Breast epithelium (tissue), 3 donors: ENCODE data around the gene BNC2.

Experiments used
- CTCF ChIP-seq, 3 donors: fragments of 450-650 bp; IDR thresholded peaks; one replicate each; pipeline ENCODE4 v1.5.1; 2016 to 2017; ENCODE audit warnings: antibody characterized with exemption in 3 of 3, mild to moderate bottlenecking in 3 of 3, moderate library complexity in 3 of 3
- POLR2A ChIP-seq: fragments of 450-650 bp; IDR thresholded peaks from one replicate; pipeline ENCODE4 v1.6.1; 2016; ENCODE audit warnings: antibody characterized with exemption, mild to moderate bottlenecking, moderate library complexity
- POLR2AphosphoS5 ChIP-seq, 3 donors: sonication (generic); formaldehyde crosslinking; IDR thresholded peaks; one replicate each; pipeline ENCODE4 v1.6.1; 2017; ENCODE audit warnings: antibody characterized with exemption in 3 of 3

DNA sequence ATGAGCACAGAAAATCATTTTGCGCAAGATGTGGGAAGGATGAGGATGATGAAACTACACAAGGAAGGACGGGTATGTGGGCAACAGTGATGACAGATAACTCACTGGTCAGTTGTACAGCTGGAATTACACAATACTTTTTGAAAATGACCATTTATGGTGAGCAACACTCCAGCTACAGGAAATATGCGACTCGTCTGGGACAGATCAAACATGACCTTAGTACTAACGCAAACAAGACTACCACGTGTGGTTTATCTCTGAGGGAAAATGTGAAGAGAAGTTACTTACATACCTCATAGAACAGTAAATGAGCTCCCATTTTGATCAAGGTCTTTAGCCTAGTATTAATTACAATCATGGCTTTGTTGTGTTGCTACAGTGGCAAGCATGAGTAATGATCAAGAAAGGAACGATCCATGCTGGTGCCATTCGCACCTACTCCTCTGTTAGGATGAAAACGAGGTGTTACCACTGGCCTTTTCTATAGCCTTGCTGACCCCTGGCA lies 456.9 kb downstream of the BNC2 start:
- TF ChIP-seq CTCF (IDR thresholded peaks at IDR 0.05) (no peak), POLR2A (no peak), POLR2AphosphoS5 (IDR thresholded peaks at IDR 0.05) (peak; percentile 47 to 64 (median 60))
